GM18868 (cell line): ENCODE measurements around the gene PCDHB12.
"Not testable (repeated sequence)": the region's sequence is repeated elsewhere in the genome, so short reads cannot be mapped to it uniquely, and the experiment has no call there.

ENCODE experiments used
- ATAC-seq: cut with Tn5 transposase; IDR thresholded peaks from one replicate; pipeline ENCODE4 v1.9.1; 2021; ENCODE audit warnings: mild to moderate bottlenecking, moderate library complexity; ENCODE audit not compliant: unreplicated experiment

The PCDHB12 gene

GRCh38 chr5:141208478-141208877 lies at the start of gene PCDHB12:
Gene PCDHB12 (plus strand): TSS chr5:141208719. CDS start chr5:141208908, 189 bp downstream.
- no peak for ATAC-seq

GRCh38 chr5:141172381-141173204 lies 35.9 kb upstream of the PCDHB12 start, which contains the start of gene PCDHB7:
Gene PCDHB7 (plus strand): TSS chr5:141172644. CDS start chr5:141172836, 192 bp downstream.
- ATAC-seq = no peak

GRCh38 chr5:141174291-141175104 lies 34.0 kb upstream of the PCDHB12 start:
- not testable (repeated sequence) for ATAC-seq

- ATAC-seq = no peak
Observed at GRCh38 chr5:141175933-141176332, 32.6 kb upstream of the PCDHB12 start.

- not testable (repeated sequence) for ATAC-seq
Observed at GRCh38 chr5:141177577-141178191, 30.8 kb upstream of the PCDHB12 start, which contains the start of gene PCDHB8. Gene PCDHB8 (plus strand): TSS chr5:141177790. CDS start chr5:141178035, 245 bp downstream.

- ATAC-seq = not testable (repeated sequence)
Observed at GRCh38 chr5:141179371-141179770, 29.1 kb upstream of the PCDHB12 start.

GRCh38 chr5:141179876-141180275 lies 28.6 kb upstream of the PCDHB12 start:
- not testable (repeated sequence) for ATAC-seq

- no peak for ATAC-seq
Observed at GRCh38 chr5:141180313-141180712, 28.2 kb upstream of the PCDHB12 start.

- ATAC-seq = no peak
Observed at GRCh38 chr5:141182248-141182647, 26.3 kb upstream of the PCDHB12 start, which contains the start of gene PCDHB16. Gene PCDHB16 (plus strand): TSS chr5:141182387. CDS start chr5:141182560, 173 bp downstream.

GRCh38 chr5:141184117-141184855 lies 24.2 kb upstream of the PCDHB12 start:
- not testable (repeated sequence) for ATAC-seq

- no peak for ATAC-seq
Observed at GRCh38 chr5:141186897-141187512, 21.5 kb upstream of the PCDHB12 start, which contains the start of gene PCDHB9. Gene PCDHB9 (plus strand): TSS chr5:141187161. CDS start chr5:141187319, 158 bp downstream.

GRCh38 chr5:141188682-141189081 lies 19.8 kb upstream of the PCDHB12 start:
- ATAC-seq = not testable (repeated sequence)

GRCh38 chr5:141189131-141189530 lies 19.4 kb upstream of the PCDHB12 start:
- ATAC-seq = not testable (repeated sequence)

- no peak for ATAC-seq
Observed at GRCh38 chr5:141192110-141192725, 16.3 kb upstream of the PCDHB12 start, which contains the start of gene PCDHB10. Gene PCDHB10 (plus strand): TSS chr5:141192353. CDS start chr5:141192553, 200 bp downstream.

GRCh38 chr5:141194332-141194731 lies 14.2 kb upstream of the PCDHB12 start:
- ATAC-seq = not testable (repeated sequence)

GRCh38 chr5:141196363-141196762 lies 12.2 kb upstream of the PCDHB12 start:
- no peak for ATAC-seq

GRCh38 chr5:141199359-141200235 lies 8.9 kb upstream of the PCDHB12 start, which contains the start of gene PCDHB11:
Gene PCDHB11 (plus strand): TSS chr5:141199627. CDS start chr5:141199775, 148 bp downstream.
- no peak for ATAC-seq

GRCh38 chr5:141201126-141201525 lies 7.4 kb upstream of the PCDHB12 start:
- not testable (repeated sequence) for ATAC-seq
